Adipose tissue (tissue), 3 donors: ENCODE measurements around the gene TTC34. TPM values are rescaled to one million over a fixed set of nuclear protein-coding genes. Genes with fewer than 3 reads are reported as not detected.

Experiments used
- polyA plus RNA-seq, 3 donors: library from polyadenylated mRNA; stranded (reverse); fragments of 200-250 nt; gene quantifications; one replicate each; pipeline ENCODE4 v1.2.3, GENCODE V29; 2013
- donor health status: healthy with polysubstance abuse.
- donor health status: Bipolar disorder and iron deficiency.
- donor health status: healthy.

The TTC34 gene
- polyA plus RNA-seq, 3 donors = 0.15 to 0.22 (median 0.16) TPM

Other genes with a start within 250 kb of the TTC34 start
- gene TNFRSF14, start 245.3 kb downstream of the TTC34 start, polyA plus RNA-seq = 10 to 100 TPM; 21.8 to 92.2 (median 46.4) TPM
- gene PRXL2B, start 214.9 kb downstream of the TTC34 start, polyA plus RNA-seq = 1 to 10 TPM; 6.5 to 9.8 (median 8.5) TPM
- gene MMEL1, start 168.7 kb downstream of the TTC34 start, polyA plus RNA-seq = 1 to 10 TPM; 3.0 to 7.0 (median 3.8) TPM
- gene ACTRT2, start 219.8 kb upstream of the TTC34 start, polyA plus RNA-seq = not detected